H1 (cell line): ENCODE results near the gene ATP1A1.

Experiments
- BRCA1 ChIP-seq: IDR thresholded peaks from 2 replicates; pipeline ENCODE4 v1.6.1; 2012; ENCODE audit warnings: low read depth, low read length, improper control_type of control experiment
- CREB1 ChIP-seq: IDR thresholded peaks from 2 replicates; pipeline ENCODE4 v1.6.1; 2012; ENCODE audit warnings: inconsistent platforms
- CTCF ChIP-seq, 3 experiments: IDR thresholded peaks; 1 replicate in 2 of 3; 2 replicates in 1 of 3; pipeline versions ENCODE4 v1.5.1 to v1.6.1; 2011; ENCODE audit warnings: low read length in 3 of 3, mild to moderate bottlenecking in 3 of 3, inconsistent platforms in 2 of 3, low read depth in 1 of 3, moderate library complexity in 1 of 3; ENCODE audit not compliant: insufficient read depth in 1 of 3; ENCODE audit errors: control extremely low read depth in 1 of 3
- EZH2 ChIP-seq: fragments of 200-600 bp; sonication (generic); IDR thresholded peaks from 2 replicates; pipeline ENCODE4 v1.7.1; 2012; ENCODE audit warnings: low read depth, mild to moderate bottlenecking, moderate library complexity, low read length, inconsistent platforms; ENCODE audit not compliant: severe bottlenecking
- HDAC2 ChIP-seq, 2 experiments: fragments of 300-600 bp in 1 of 2; sonication (generic) in 1 of 2; IDR thresholded peaks; 2 replicates each; pipeline ENCODE4 v1.6.1; 2011 to 2012; ENCODE audit warnings: low read depth in 2 of 2, low read length in 2 of 2, mild to moderate bottlenecking in 2 of 2, moderate library complexity in 2 of 2, borderline replicate concordance in 1 of 2, inconsistent platforms in 1 of 2
- JUND ChIP-seq: IDR thresholded peaks from 2 replicates; pipeline ENCODE4 v1.6.1; 2011; ENCODE audit warnings: mild to moderate bottlenecking, improper control_type of control experiment, low read length
- RAD21 ChIP-seq, 2 experiments: IDR thresholded peaks in 1 of 2; conservative IDR thresholded peaks in 1 of 2; 2 replicates each; pipeline ENCODE4 v1.6.1; 2011; ENCODE audit warnings: low read depth in 2 of 2, low read length in 2 of 2, improper control_type of control experiment in 1 of 2, inconsistent platforms in 1 of 2, mild to moderate bottlenecking in 1 of 2, moderate library complexity in 1 of 2
- ZNF274 ChIP-seq: IDR thresholded peaks from 2 replicates; pipeline ENCODE4 v1.7.0; 2012; ENCODE audit warnings: low read length, borderline replicate concordance; ENCODE audit errors: extremely low read depth
- TF ChIP-seq, protein P1 (sequence below): IDR thresholded peaks from 2 replicates; pipeline ENCODE4 v1.6.1; 2012; ENCODE audit warnings: inconsistent platforms

DNA sequence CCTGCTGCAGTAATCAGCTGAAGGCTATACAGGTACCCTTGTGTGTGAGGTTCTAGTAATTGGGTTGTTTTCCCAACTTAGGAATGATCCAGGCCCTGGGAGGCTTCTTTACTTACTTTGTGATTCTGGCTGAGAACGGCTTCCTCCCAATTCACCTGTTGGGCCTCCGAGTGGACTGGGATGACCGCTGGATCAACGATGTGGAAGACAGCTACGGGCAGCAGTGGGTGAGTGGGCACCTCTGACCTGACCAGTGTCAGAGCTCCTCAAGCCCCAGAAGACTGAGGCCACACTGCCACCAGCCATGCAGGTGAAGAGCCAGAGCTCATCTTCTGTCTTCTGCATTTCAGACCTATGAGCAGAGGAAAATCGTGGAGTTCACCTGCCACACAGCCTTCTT, 27.7 kb downstream of the ATP1A1 start:
- TF ChIP-seq EZH2 (no peak), CTCF (IDR thresholded peaks at IDR 0.05; ENCODE audit: control extremely low read depth in 1 of 3, insufficient read depth in 1 of 3, low read depth in 1 of 3, low read length in 3 of 3) (no peak), CREB1 (no peak), RAD21 (IDR thresholded peaks at IDR 0.05 in 1 of 2, conservative IDR thresholded peaks at IDR 0.05 in 1 of 2; ENCODE audit: low read depth in 2 of 2, low read length in 2 of 2) (no peak), BRCA1 (no peak), JUND (no peak), HDAC2 (IDR thresholded peaks at IDR 0.05; ENCODE audit: borderline replicate concordance in 1 of 2, low read depth in 2 of 2, low read length in 2 of 2) (no peak), ZNF274 (no peak)
- TF ChIP-seq, protein P1, sequence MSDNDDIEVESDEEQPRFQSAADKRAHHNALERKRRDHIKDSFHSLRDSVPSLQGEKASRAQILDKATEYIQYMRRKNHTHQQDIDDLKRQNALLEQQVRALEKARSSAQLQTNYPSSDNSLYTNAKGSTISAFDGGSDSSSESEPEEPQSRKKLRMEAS, result no peak
